GM12878 (cell line): ENCODE measurements around the gene UNC5CL. TPM values are rescaled to one million over a fixed set of nuclear protein-coding genes. Genes with fewer than 3 reads are reported as not detected.
A peak's percentile ranks its signal among the peaks of the same experiment; 100 is the strongest.

ENCODE experiments used
- ASH2L ChIP-seq: fragments of 300-600, 200-600 bp; sonication (generic); IDR thresholded peaks from 2 replicates; pipeline ENCODE4 v1.6.1; 2017; ENCODE audit warnings: low read depth, mild to moderate bottlenecking, borderline replicate concordance
- CHD4 ChIP-seq: fragments of 200-600 bp; sonication (generic); IDR thresholded peaks from 2 replicates; pipeline ENCODE4 v1.6.1; 2016; ENCODE audit warnings: mild to moderate bottlenecking
- CREM ChIP-seq: IDR thresholded peaks from 2 replicates; pipeline ENCODE4 v1.6.1; 2014; ENCODE audit warnings: antibody characterized with exemption, low read depth
- ESRRA ChIP-seq: IDR thresholded peaks from 2 replicates; pipeline ENCODE4 v1.6.1; 2012; ENCODE audit warnings: mild to moderate bottlenecking, low read length, improper control_type of control experiment
- FOS ChIP-seq: IDR thresholded peaks from 3 replicates; pipeline ENCODE4 v1.6.1; 2011; ENCODE audit warnings: borderline replicate concordance; ENCODE audit not compliant: insufficient read length; ENCODE audit errors: extremely low read depth
- FOXM1 ChIP-seq: IDR thresholded peaks from 2 replicates; pipeline ENCODE4 v1.6.1; 2012; ENCODE audit warnings: low read depth, mild to moderate bottlenecking, inconsistent platforms, low read length, moderate library complexity
- HDAC2 ChIP-seq: fragments of 200-600 bp; sonication (generic); IDR thresholded peaks from 2 replicates; pipeline ENCODE4 v1.6.1; 2017
- HDGF ChIP-seq: fragments of 450-650 bp; IDR thresholded peaks from 2 replicates; pipeline ENCODE4 v1.6.1; 2016; ENCODE audit warnings: antibody characterized with exemption
- IKZF1 ChIP-seq: fragments of 450-650 bp; conservative IDR thresholded peaks from 2 replicates; pipeline ENCODE4 v1.6.1; 2017; ENCODE audit warnings: antibody characterized with exemption, mild to moderate bottlenecking
- NR2C1 ChIP-seq: fragments of 450-650 bp; IDR thresholded peaks from 2 replicates; pipeline ENCODE4 v1.6.1; 2017; ENCODE audit warnings: antibody characterized with exemption, mild to moderate bottlenecking, moderate library complexity
- RAD51 ChIP-seq: fragments of 450-650 bp; IDR thresholded peaks from 2 replicates; pipeline ENCODE4 v1.6.1; 2016; ENCODE audit warnings: moderate library complexity, mild to moderate bottlenecking, inconsistent platforms
- SMC3 ChIP-seq: IDR thresholded peaks from 2 replicates; pipeline ENCODE4 v1.6.1; 2011; ENCODE audit warnings: low read length, improper control_type of control experiment, borderline replicate concordance
- TAF1 ChIP-seq: IDR thresholded peaks from 2 replicates; pipeline ENCODE4 v1.6.1; 2011; ENCODE audit warnings: mild to moderate bottlenecking, low read depth, low read length, borderline replicate concordance
- TARDBP ChIP-seq: IDR thresholded peaks from 2 replicates; pipeline ENCODE4 v1.6.1; 2016; ENCODE audit warnings: borderline replicate concordance
- WRNIP1 ChIP-seq: IDR thresholded peaks from 2 replicates; pipeline ENCODE4 v1.6.1; 2011; ENCODE audit warnings: low read depth, low read length, improper control_type of control experiment, borderline replicate concordance
- ZNF217 ChIP-seq: fragments of 450-650 bp; IDR thresholded peaks from 2 replicates; pipeline ENCODE4 v1.6.1; 2017; ENCODE audit warnings: antibody characterized with exemption, mild to moderate bottlenecking
- ZNF24 ChIP-seq: fragments of 450-650 bp; IDR thresholded peaks from 2 replicates; pipeline ENCODE4 v1.6.1; 2017; ENCODE audit warnings: antibody characterized with exemption, mild to moderate bottlenecking
- polyA plus RNA-seq, 11 experiments: library from polyadenylated mRNA; depleted of rRNA in 4 of 11; unstranded in 6 of 11; stranded (reverse) in 5 of 11; fragments of >200 nt; fragmentation: Nextera tagmentation in 4 of 11; fragmentation: Illumina TruSeq in 1 of 11; extraction: Ambion mirVana in 4 of 11; extraction: Trizol in 1 of 11; gene quantifications; 1 replicate in 1 of 11; 2 replicates in 10 of 11; pipeline versions ENCODE4 v1.2.1 to v1.2.3, GENCODE V29; 2011 to 2016; ENCODE audit warnings: inconsistent platforms in 2 of 11, missing spikeins in 2 of 11, low read depth in 1 of 11
- total RNA-seq, 4 experiments: library from RNA; depleted of rRNA in 3 of 4; stranded (reverse); fragments of >200 nt in 3 of 4; fragmentation: Illumina TruSeq in 1 of 4; extraction: Trizol in 1 of 4; gene quantifications; 2 replicates each; pipeline versions ENCODE4 v1.2.1 to v1.2.3, GENCODE V29; 2013 to 2021
- TF ChIP-seq, protein P1 (sequence below): fragments of 450-650 bp; IDR thresholded peaks from 2 replicates; pipeline ENCODE4 v1.6.1; 2016; ENCODE audit warnings: mild to moderate bottlenecking, moderate library complexity, borderline replicate concordance
- TF ChIP-seq, protein P2 (sequence below): fragments of 150-350 bp; IDR thresholded peaks from 2 replicates; pipeline ENCODE4 v1.6.1; 2016; ENCODE audit warnings: low read depth, low read length
- TF ChIP-seq, protein P3 (sequence below): fragments of 450-650 bp; IDR thresholded peaks from 2 replicates; pipeline ENCODE4 v1.6.1; 2018; ENCODE audit warnings: mild to moderate bottlenecking, low read depth, moderate library complexity; ENCODE audit not compliant: partially characterized antibody

Gene UNC5CL
- total and polyA plus RNA-seq, 10 of the 15 experiments (the other 5 are each of a cell fraction or from before 2014, with no cell fraction given) = 0.11 to 1.2 (median 0.46) TPM; not detected in 1

DNA sequence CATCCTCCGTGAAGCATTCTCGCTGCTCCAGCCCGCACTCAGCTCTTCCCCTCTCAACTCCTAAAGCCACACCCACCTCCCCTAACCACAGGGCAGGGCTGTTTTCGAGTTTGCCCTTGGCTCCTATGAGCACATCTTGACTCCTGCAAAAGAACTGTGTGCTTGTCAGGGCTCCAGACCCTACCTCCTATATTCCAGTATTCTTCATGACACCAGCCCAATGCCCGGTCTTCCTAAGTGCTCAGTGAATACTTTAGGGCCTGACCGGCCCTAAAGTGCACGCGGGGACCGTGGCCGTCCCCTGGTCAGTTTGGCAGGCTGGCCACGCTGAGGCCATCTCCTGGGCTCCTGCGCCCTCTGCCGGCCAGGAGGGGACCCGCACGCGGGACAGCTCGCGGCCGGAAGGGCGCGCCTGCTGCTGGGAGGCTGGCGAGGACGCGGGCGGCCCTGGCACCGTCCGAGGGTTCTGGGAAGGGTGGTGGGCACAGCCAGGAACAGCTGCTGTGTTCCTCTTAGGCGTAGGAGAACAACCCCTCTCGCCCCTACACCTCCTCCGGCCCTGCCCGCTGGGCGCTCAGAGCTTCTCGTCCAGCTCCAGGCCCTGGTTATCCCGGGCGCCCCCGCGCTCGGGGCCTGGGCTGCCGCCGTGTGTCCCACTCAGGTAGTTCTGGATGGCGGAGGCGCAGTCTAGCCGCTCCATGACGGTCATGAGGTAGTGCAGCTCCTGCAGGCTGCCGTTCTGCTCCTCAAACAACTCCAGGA lies 11.0 kb downstream of the UNC5CL start (continued):
- TF ChIP-seq, protein P1, sequence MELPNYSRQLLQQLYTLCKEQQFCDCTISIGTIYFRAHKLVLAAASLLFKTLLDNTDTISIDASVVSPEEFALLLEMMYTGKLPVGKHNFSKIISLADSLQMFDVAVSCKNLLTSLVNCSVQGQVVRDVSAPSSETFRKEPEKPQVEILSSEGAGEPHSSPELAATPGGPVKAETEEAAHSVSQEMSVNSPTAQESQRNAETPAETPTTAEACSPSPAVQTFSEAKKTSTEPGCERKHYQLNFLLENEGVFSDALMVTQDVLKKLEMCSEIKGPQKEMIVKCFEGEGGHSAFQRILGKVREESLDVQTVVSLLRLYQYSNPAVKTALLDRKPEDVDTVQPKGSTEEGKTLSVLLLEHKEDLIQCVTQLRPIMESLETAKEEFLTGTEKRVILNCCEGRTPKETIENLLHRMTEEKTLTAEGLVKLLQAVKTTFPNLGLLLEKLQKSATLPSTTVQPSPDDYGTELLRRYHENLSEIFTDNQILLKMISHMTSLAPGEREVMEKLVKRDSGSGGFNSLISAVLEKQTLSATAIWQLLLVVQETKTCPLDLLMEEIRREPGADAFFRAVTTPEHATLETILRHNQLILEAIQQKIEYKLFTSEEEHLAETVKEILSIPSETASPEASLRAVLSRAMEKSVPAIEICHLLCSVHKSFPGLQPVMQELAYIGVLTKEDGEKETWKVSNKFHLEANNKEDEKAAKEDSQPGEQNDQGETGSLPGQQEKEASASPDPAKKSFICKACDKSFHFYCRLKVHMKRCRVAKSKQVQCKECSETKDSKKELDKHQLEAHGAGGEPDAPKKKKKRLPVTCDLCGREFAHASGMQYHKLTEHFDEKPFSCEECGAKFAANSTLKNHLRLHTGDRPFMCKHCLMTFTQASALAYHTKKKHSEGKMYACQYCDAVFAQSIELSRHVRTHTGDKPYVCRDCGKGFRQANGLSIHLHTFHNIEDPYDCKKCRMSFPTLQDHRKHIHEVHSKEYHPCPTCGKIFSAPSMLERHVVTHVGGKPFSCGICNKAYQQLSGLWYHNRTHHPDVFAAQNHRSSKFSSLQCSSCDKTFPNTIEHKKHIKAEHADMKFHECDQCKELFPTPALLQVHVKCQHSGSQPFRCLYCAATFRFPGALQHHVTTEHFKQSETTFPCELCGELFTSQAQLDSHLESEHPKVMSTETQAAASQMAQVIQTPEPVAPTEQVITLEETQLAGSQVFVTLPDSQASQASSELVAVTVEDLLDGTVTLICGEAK = no peak
- TF ChIP-seq TAF1 (0 out of 2 replicates have a peak, but pooled peaks have one; percentile 19), CREM (no peak), CHD4 (no peak), RAD51 (no peak), HDGF (no peak; the same call in 1 of the 2 replicates), FOXM1 (no peak), IKZF1 (peak; percentile 81), ASH2L (no peak), TARDBP (no peak), ZNF217 (no peak), ESRRA (no peak), ZNF24 (no peak), NR2C1 (no peak), SMC3 (peak; percentile 57), FOS (no peak), HDAC2 (no peak), WRNIP1 (no peak)
- TF ChIP-seq, protein P2, sequence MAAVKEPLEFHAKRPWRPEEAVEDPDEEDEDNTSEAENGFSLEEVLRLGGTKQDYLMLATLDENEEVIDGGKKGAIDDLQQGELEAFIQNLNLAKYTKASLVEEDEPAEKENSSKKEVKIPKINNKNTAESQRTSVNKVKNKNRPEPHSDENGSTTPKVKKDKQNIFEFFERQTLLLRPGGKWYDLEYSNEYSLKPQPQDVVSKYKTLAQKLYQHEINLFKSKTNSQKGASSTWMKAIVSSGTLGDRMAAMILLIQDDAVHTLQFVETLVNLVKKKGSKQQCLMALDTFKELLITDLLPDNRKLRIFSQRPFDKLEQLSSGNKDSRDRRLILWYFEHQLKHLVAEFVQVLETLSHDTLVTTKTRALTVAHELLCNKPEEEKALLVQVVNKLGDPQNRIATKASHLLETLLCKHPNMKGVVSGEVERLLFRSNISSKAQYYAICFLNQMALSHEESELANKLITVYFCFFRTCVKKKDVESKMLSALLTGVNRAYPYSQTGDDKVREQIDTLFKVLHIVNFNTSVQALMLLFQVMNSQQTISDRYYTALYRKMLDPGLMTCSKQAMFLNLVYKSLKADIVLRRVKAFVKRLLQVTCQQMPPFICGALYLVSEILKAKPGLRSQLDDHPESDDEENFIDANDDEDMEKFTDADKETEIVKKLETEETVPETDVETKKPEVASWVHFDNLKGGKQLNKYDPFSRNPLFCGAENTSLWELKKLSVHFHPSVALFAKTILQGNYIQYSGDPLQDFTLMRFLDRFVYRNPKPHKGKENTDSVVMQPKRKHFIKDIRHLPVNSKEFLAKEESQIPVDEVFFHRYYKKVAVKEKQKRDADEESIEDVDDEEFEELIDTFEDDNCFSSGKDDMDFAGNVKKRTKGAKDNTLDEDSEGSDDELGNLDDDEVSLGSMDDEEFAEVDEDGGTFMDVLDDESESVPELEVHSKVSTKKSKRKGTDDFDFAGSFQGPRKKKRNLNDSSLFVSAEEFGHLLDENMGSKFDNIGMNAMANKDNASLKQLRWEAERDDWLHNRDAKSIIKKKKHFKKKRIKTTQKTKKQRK = no peak
- TF ChIP-seq, protein P3, sequence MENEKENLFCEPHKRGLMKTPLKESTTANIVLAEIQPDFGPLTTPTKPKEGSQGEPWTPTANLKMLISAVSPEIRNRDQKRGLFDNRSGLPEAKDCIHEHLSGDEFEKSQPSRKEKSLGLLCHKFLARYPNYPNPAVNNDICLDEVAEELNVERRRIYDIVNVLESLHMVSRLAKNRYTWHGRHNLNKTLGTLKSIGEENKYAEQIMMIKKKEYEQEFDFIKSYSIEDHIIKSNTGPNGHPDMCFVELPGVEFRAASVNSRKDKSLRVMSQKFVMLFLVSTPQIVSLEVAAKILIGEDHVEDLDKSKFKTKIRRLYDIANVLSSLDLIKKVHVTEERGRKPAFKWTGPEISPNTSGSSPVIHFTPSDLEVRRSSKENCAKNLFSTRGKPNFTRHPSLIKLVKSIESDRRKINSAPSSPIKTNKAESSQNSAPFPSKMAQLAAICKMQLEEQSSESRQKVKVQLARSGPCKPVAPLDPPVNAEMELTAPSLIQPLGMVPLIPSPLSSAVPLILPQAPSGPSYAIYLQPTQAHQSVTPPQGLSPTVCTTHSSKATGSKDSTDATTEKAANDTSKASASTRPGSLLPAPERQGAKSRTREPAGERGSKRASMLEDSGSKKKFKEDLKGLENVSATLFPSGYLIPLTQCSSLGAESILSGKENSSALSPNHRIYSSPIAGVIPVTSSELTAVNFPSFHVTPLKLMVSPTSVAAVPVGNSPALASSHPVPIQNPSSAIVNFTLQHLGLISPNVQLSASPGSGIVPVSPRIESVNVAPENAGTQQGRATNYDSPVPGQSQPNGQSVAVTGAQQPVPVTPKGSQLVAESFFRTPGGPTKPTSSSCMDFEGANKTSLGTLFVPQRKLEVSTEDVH = no peak
